ENCODE measurements around the gene JAM2. TPM values are rescaled to one million over a fixed set of nuclear protein-coding genes. Genes with fewer than 3 reads are reported as not detected.
A peak's percentile ranks its signal among the peaks of the same experiment; 100 is the strongest.

JAM2 gene
- total and polyA plus RNA-seq, 10 of the 15 experiments (the other 5 are each of a cell fraction or from before 2014, with no cell fraction given), result 2.1 to 30.4 (median 8.6) TPM

GRCh38 chr21:25638660-25639550 lies at the start of gene JAM2 (continued):
- TF ChIP-seq, protein P1, sequence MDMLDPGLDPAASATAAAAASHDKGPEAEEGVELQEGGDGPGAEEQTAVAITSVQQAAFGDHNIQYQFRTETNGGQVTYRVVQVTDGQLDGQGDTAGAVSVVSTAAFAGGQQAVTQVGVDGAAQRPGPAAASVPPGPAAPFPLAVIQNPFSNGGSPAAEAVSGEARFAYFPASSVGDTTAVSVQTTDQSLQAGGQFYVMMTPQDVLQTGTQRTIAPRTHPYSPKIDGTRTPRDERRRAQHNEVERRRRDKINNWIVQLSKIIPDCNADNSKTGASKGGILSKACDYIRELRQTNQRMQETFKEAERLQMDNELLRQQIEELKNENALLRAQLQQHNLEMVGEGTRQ (IDR thresholded peaks at IDR 0.05; ENCODE audit: borderline replicate concordance, low read depth, low read length), result no peak
- TF ChIP-seq BHLHE40 (IDR thresholded peaks at IDR 0.05; ENCODE audit: borderline replicate concordance in 1 of 2, low read depth in 2 of 2, low read length in 1 of 2), result peak in 1 of 2 experiments; percentile 15; a peak in 1 of 4 replicates
- TF ChIP-seq IRF3 (IDR thresholded peaks at IDR 0.05), result no peak
- no peak for TF ChIP-seq CHD2 (IDR thresholded peaks at IDR 0.05; ENCODE audit: borderline replicate concordance, low read depth, low read length)
- TF ChIP-seq PBX3 (IDR thresholded peaks at IDR 0.05; ENCODE audit: insufficient replicate concordance, low read depth, low read length), result no peak
- TF ChIP-seq EGR1 (IDR thresholded peaks at IDR 0.05; ENCODE audit: borderline replicate concordance in 1 of 2, low read depth in 2 of 2, low read length in 2 of 2), result peak in 1 of 2 experiments; percentile 87; a peak in 2 of 3 replicates
- no peak for TF ChIP-seq SREBF1 (IDR thresholded peaks at IDR 0.05; ENCODE audit: low read length)
- no peak for TF ChIP-seq CREB1 (IDR thresholded peaks at IDR 0.05; ENCODE audit: low read depth)
- TF ChIP-seq ZNF384 (IDR thresholded peaks at IDR 0.05; ENCODE audit: borderline replicate concordance, low read depth, low read length), result peak; percentile 64; the same call in 1 of the 2 replicates
- no peak for TF ChIP-seq RAD51 (IDR thresholded peaks at IDR 0.05)
- TF ChIP-seq NR2F1 (conservative IDR thresholded peaks at IDR 0.05), result no peak
